ENCODE data around the gene ATP8B3. TPM values are rescaled to one million over a fixed set of nuclear protein-coding genes. Genes with fewer than 3 reads are reported as not detected.

The ATP8B3 gene
- total RNA-seq, 3 donors from 2014 or later, result 0.37 to 0.66 (median 0.43) TPM

GRCh38 chr19:1854039-1854541, 42.0 kb upstream of the ATP8B3 start:
- H3K27me3 Mint-ChIP-seq (ENCODE audit: low read depth), result no peaks in the 10 kb centered on the region
- DNase-seq (no peak), ATAC-seq (no peak)
- peaks cover 2% of the 10 kb centered on the region for H3K36me3 Mint-ChIP-seq (ENCODE audit: insufficient read depth)
- no peaks in the 10 kb centered on the region for H3K9me3 Mint-ChIP-seq
- no peak overlapping the region for H3K4me3 Mint-ChIP-seq
- H3K4me1 Mint-ChIP-seq (ENCODE audit: low read depth), result peaks cover 61% of the 10 kb centered on the region

DNA sequence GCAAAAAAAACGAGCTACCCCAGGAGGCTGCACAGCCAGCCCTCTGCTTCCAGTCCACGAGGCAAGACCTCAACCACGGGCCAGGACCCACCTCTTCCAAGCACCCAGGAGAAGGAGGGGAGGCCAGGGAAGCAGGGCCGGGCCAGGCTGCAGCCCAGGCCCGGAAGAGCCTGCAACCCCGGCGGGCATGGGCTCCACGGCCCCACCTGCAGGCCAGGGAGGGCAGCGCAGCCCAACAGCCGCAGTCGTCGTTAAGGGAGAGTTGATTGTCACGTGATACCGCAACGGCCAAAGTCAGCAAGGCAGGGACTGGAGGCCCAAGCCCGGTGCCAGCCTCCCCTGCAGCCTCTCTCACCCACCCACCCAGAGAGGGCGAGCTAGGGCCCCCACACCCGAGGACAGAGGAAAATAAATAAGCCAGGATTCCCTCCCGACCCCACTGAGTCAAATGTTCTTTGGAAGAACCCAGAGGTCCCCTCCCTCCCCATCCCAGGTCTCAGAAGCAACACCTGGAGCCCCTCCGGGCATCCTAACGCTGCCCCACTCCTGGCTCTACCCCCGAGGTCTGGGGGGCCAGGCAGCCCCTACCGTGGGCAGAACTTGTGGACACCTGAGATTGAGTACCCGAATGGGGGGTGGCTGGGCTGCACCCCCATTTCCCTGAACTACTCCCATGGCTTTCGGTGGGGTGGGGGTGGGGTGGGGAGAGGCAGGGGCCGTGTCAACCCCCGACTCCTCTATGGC, 41.4 kb upstream of the ATP8B3 start:
- H3K4me1 Mint-ChIP-seq (ENCODE audit: low read depth), result peaks cover 61% of the 10 kb centered on the region
- H3K4me3 Mint-ChIP-seq, result peak overlapping the region; percentile 59
- H3K36me3 Mint-ChIP-seq (ENCODE audit: insufficient read depth), result peaks cover 2% of the 10 kb centered on the region
- no peaks in the 10 kb centered on the region for H3K27me3 Mint-ChIP-seq (ENCODE audit: low read depth)
- ATAC-seq (peak; percentile 20 to 24), DNase-seq (peak; percentile 68)
- H3K9me3 Mint-ChIP-seq, result no peaks in the 10 kb centered on the region

GRCh38 chr19:1852581-1853128, 40.6 kb upstream of the ATP8B3 start:
- Mint-ChIP-seq H3K4me3 (peak overlapping the region; percentile 35), H3K9me3 (no peaks in the 10 kb centered on the region), H3K27me3 (ENCODE audit: low read depth) (no peaks in the 10 kb centered on the region), H3K4me1 (ENCODE audit: low read depth) (peaks cover 55% of the 10 kb centered on the region), H3K36me3 (ENCODE audit: insufficient read depth) (peaks cover 2% of the 10 kb centered on the region)
- ATAC-seq (no peak), DNase-seq (no peak)

DNA sequence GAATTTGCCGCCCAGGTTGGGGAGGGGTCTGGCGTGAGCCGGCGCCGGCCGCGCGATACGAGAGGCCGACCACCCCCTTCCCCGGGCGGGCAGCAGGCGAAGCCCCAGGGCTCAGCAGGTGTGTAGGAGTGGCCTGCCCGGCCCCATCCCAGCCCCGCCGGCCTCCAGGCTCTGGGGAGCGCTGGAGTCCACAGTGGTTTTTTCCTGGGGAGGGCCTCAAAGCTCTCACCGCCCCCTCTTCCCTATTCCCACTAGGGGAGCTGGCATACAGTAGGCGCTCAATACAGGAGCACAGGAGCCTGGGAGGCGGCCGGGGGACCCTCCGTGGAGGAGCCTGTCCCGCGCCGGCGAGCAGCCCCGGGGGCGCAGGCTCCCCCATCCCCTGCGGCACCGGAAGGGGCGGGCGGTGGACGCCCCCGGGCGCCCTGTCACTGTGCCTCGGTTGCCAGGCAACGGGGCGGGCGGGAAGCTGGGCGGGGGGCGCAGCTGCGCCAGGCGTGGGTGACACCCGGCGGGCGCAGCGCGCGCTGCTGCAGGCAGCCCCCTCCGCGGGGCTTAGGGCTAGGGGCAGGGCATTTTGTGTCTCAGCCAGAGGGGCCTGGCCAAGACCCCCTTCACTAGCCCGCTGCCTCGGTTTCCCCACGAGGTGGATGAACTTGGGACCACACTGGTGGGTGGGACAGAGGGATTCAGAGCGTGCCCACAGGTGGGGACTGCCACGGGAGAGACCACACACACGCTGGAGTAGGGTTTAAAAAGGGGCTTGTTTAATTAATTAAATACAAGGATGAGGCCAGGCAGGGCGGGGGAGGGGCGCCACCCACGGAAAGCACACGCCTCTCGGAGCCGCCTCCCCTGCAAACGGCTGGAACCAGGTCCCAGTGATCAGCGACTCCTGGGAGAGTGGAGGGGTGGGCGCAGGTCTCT, 39.8 kb upstream of the ATP8B3 start:
- peak overlapping the region; percentile 35 for H3K4me3 Mint-ChIP-seq
- ATAC-seq (peak in 1 of 2 donors; percentile 4), DNase-seq (peak; percentile 71)
- no peaks in the 10 kb centered on the region for H3K9me3 Mint-ChIP-seq
- peaks cover 3% of the 10 kb centered on the region for H3K36me3 Mint-ChIP-seq (ENCODE audit: insufficient read depth)
- H3K27me3 Mint-ChIP-seq (ENCODE audit: low read depth), result no peaks in the 10 kb centered on the region
- H3K4me1 Mint-ChIP-seq (ENCODE audit: low read depth), result peaks cover 60% of the 10 kb centered on the region

GRCh38 chr19:1850809-1851653, 39.0 kb upstream of the ATP8B3 start:
- DNase-seq, result no peak
- H3K9me3 Mint-ChIP-seq, result no peaks in the 10 kb centered on the region
- no peak for ATAC-seq
- H3K4me3 Mint-ChIP-seq, result peak overlapping the region; percentile 56
- no peaks in the 10 kb centered on the region for H3K27me3 Mint-ChIP-seq (ENCODE audit: low read depth)
- H3K4me1 Mint-ChIP-seq (ENCODE audit: low read depth), result peaks cover 64% of the 10 kb centered on the region
- peaks cover 3% of the 10 kb centered on the region for H3K36me3 Mint-ChIP-seq (ENCODE audit: insufficient read depth)

DNA sequence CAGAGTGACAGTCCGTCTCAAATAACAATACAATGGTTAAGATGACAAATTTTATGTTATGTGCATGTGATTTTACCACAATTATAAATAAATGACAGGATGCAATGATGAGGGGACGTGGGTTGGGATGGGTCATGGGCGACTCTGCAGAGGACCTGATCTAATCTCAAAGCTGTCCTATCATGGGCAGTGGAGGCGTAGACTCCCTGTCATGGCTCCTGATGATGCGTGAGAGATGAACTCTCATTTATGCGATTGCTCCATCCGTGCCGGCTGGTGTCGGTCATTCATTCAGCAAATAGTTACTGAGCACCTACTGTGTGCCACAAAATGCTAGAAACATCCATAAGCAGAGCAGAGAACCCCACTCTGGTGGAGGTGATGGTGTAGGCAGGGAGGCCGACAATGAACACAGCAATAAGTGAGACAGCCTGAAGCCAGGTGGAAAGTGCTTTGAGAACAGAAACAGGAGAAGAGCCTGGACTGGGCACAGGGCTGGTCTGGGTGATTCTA, 37.9 kb upstream of the ATP8B3 start:
- Mint-ChIP-seq H3K36me3 (ENCODE audit: insufficient read depth) (peaks cover 3% of the 10 kb centered on the region), H3K4me3 (peak overlapping the region; percentile 42), H3K27me3 (ENCODE audit: low read depth) (no peaks in the 10 kb centered on the region), H3K9me3 (no peaks in the 10 kb centered on the region), H3K4me1 (ENCODE audit: low read depth) (peaks cover 59% of the 10 kb centered on the region)
- no peak for DNase-seq
- ATAC-seq, result no peak

- peaks cover 59% of the 10 kb centered on the region for H3K4me1 Mint-ChIP-seq (ENCODE audit: low read depth)
- no peak overlapping the region for H3K4me3 Mint-ChIP-seq
- ATAC-seq (no peak), DNase-seq (no peak)
- H3K27me3 Mint-ChIP-seq (ENCODE audit: low read depth), result no peaks in the 10 kb centered on the region
- H3K9me3 Mint-ChIP-seq, result no peaks in the 10 kb centered on the region
- H3K36me3 Mint-ChIP-seq (ENCODE audit: insufficient read depth), result peaks cover 3% of the 10 kb centered on the region
Measured at GRCh38 chr19:1849132-1849474, 37.0 kb upstream of the ATP8B3 start.

DNA sequence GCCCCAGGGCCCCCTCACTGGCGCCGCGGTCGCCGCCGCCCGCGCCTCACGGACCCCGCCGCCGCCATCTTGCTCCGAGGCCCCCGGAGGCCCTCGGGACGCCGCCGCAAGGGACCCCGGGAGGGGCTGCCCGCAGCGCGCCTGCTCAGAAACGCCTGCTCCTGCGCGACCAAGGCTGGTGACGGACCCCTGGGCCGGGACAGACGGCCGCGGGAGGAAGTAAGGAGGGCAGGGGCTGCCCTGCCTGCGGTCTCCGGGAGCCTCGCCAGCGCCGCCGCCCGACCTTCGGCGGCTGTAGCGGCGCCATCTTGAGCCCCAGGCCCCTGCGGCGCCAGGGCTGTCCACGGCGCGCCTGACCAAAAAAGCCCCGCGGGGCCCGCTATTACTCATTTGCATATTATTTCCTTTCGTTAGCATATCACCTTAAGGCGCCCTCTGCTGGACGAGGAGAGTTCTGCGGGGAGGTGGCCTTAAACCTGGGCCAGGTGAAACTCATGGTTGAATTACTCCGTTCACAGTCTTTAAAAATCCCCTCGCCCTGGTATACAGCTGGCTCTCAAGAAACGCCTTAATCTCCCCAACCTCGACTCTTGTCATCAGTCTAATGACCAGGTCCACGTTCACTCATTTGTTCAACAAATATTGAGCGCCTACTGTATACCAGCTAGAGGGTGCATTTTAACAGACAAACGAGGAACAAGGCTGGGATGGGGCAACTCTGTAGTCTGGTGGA, 36.5 kb upstream of the ATP8B3 start, which contains the start of gene REXO1:
TSS of gene REXO1 (minus strand) at position 85 of the 733 bp plus-strand sequence. CDS start 125 bp downstream, outside the sequence.
- peaks cover 3% of the 10 kb centered on the region for H3K36me3 Mint-ChIP-seq (ENCODE audit: insufficient read depth)
- peak within 1 kb of the TSS; percentile 93 for H3K4me3 Mint-ChIP-seq
- H3K27me3 Mint-ChIP-seq (ENCODE audit: low read depth), result no peaks in the 10 kb centered on the region
- no peaks in the 10 kb centered on the region for H3K9me3 Mint-ChIP-seq
- H3K4me1 Mint-ChIP-seq (ENCODE audit: low read depth), result peaks cover 64% of the 10 kb centered on the region
- ATAC-seq (peak; percentile 80), DNase-seq (peak; percentile 98)

GRCh38 chr19:1847684-1848398, 35.8 kb upstream of the ATP8B3 start:
- Mint-ChIP-seq H3K27me3 (ENCODE audit: low read depth) (no peaks in the 10 kb centered on the region), H3K9me3 (no peaks in the 10 kb centered on the region), H3K36me3 (ENCODE audit: insufficient read depth) (peaks cover 1% of the 10 kb centered on the region), H3K4me3 (peak overlapping the region; percentile 93), H3K4me1 (ENCODE audit: low read depth) (peaks cover 60% of the 10 kb centered on the region)
- peak; percentile 34 to 44 for ATAC-seq
- no peak for DNase-seq

GRCh38 chr19:1847348-1847683, 35.2 kb upstream of the ATP8B3 start:
- no peaks in the 10 kb centered on the region for H3K9me3 Mint-ChIP-seq
- ATAC-seq, result no peak
- peaks cover 62% of the 10 kb centered on the region for H3K4me1 Mint-ChIP-seq (ENCODE audit: low read depth)
- peak overlapping the region; percentile 93 for H3K4me3 Mint-ChIP-seq
- no peak for DNase-seq
- peaks cover 3% of the 10 kb centered on the region for H3K36me3 Mint-ChIP-seq (ENCODE audit: insufficient read depth)
- H3K27me3 Mint-ChIP-seq (ENCODE audit: low read depth), result no peaks in the 10 kb centered on the region

DNA sequence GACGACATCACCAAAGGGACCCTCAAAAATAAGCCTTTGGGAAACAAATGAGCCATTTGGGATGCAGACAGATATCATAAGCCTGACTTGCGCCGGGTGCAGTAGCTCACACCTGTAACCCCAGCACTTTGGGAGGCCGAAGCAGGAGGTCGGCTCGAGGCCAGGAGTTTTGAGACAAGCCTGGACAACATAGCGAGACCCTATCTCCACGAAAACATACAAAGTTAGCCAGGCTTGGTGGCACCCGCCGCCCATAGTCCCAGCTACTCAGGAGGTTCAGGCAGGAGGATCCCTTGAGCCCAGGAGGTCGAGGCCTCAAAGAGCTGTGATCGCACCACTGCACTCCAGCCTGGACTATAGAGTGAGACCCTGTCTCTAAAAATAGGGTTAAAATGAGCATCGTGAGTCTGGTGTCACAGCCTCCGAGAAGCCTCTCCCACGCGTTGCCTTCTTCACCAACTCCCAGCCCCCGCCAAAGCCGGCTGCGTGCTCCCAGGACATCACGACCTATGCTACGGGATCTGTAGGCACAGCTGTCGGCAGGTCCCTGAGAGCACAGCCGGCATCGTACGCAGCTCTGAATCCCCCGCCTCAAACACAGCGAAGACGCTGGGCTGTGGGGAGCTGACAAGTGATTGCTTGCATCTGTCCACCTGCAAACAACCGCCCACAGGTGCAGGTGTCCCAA, 34.6 kb upstream of the ATP8B3 start:
- H3K4me1 Mint-ChIP-seq (ENCODE audit: low read depth), result peaks cover 66% of the 10 kb centered on the region
- DNase-seq (no peak), ATAC-seq (no peak)
- H3K36me3 Mint-ChIP-seq (ENCODE audit: insufficient read depth), result peaks cover 3% of the 10 kb centered on the region
- H3K27me3 Mint-ChIP-seq (ENCODE audit: low read depth), result no peaks in the 10 kb centered on the region
- peak overlapping the region; percentile 93 for H3K4me3 Mint-ChIP-seq
- H3K9me3 Mint-ChIP-seq, result no peaks in the 10 kb centered on the region

DNA sequence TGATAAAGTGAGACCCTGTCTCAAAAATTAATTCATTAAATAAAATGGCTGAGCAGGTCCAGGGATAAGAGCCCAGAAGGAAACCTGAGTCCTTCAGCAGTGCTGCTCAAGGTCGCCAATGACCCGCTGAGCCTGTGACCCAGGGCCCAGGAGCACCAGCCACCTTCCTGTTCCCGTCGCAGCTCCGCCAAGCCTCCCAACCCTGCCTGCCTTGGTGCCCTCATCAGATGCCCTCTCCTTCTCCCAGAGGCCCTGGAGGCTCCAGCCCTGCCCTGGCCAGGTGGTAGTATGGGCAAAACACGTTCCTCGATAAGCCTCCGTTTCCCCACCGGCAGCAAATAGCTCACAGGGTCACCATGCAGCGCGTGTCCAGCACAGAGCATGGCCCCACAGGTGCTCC, 33.6 kb upstream of the ATP8B3 start:
- Mint-ChIP-seq H3K27me3 (ENCODE audit: low read depth) (no peaks in the 10 kb centered on the region), H3K4me1 (ENCODE audit: low read depth) (peaks cover 64% of the 10 kb centered on the region), H3K9me3 (no peaks in the 10 kb centered on the region), H3K36me3 (ENCODE audit: insufficient read depth) (peaks cover 7% of the 10 kb centered on the region), H3K4me3 (peak overlapping the region; percentile 93)
- DNase-seq (no peak), ATAC-seq (no peak)
